ENCODE results near the gene BATF. TPM values are rescaled to one million over a fixed set of nuclear protein-coding genes. Genes with fewer than 3 reads are reported as not detected.

The BATF gene
- total and polyA plus RNA-seq, 2 of the 8 experiments (the other 6 are each of a cell fraction or from before 2014, with no cell fraction given), result not detected

GRCh38 chr14:75515629-75515996, 6.7 kb upstream of the BATF start:
- ChIA-PET POLR2A (ENCODE audit: partially characterized antibody) (no interaction called here), CTCF (ENCODE audit: partially characterized antibody) (interaction anchor here (0.7 to 5.5 kb wide), 12 partner anchors 8 to 132 kb away, joined by 3 to 27 read pairs (median 4); no protein-coding TSS in a partner anchor)
- Histone ChIP-seq H3K4me3 (ENCODE audit: extremely low read depth in 1 of 4, insufficient read depth in 2 of 4, low read depth in 3 of 4, low read length in 4 of 4) (no peak overlapping the region), H4K8ac (ENCODE audit: extremely low read depth, insufficient read depth, low read length) (no peak overlapping the region), H2BK5ac (ENCODE audit: low read depth, low read length) (no peak overlapping the region), H3K9ac (replicated peaks in 1 of 4; ENCODE audit: extremely low read depth in 1 of 4, low read depth in 3 of 4, low read length in 3 of 4) (no peak overlapping the region), H3K56ac (replicated peaks; ENCODE audit: insufficient read length, low read depth, low read length) (no peak overlapping the region), H3K79me1 (ENCODE audit: low read depth, low read length) (no peaks in the 10 kb centered on the region), H3K18ac (ENCODE audit: extremely low read depth, low read length) (no peak overlapping the region), H2BK15ac (ENCODE audit: low read length) (no peak overlapping the region), H3K27ac (ENCODE audit: low read depth, low read length) (no peak overlapping the region), H3K79me2 (ENCODE audit: control insufficient read depth in 1 of 2, insufficient read depth in 2 of 2, low read length in 2 of 2) (no peaks in the 10 kb centered on the region), H3K9me3 (ENCODE audit: insufficient read depth in 2 of 2, low read depth in 1 of 2, low read length in 1 of 2) (no peaks in the 10 kb centered on the region), H3K36me3 (ENCODE audit: control insufficient read depth in 2 of 4, insufficient read depth in 4 of 4, low read length in 3 of 4) (no peaks in the 10 kb centered on the region), H4K20me1 (replicated peaks in 1 of 2; ENCODE audit: control insufficient read depth in 1 of 2, insufficient read depth in 2 of 2, low read length in 2 of 2) (no peaks in the 10 kb centered on the region), H3K23ac (ENCODE audit: insufficient read length) (no peak overlapping the region), H4K91ac (replicated peaks; ENCODE audit: insufficient read length, low read length) (no peak overlapping the region), H4K5ac (ENCODE audit: insufficient read length, low read depth, low read length) (no peak overlapping the region), H3K4ac (replicated peaks; ENCODE audit: insufficient read length, low read depth, low read length) (no peak overlapping the region), H3K27me3 (replicated peaks in 1 of 4; ENCODE audit: control insufficient read depth in 3 of 4, extremely low read depth in 1 of 4, insufficient read depth in 3 of 4, low read length in 3 of 4) (no peaks in the 10 kb centered on the region), H2AFZ (ENCODE audit: low read length) (no peak overlapping the region), H3K23me2 (ENCODE audit: low read depth, low read length) (no peaks in the 10 kb centered on the region), H2AK5ac (ENCODE audit: low read depth, low read length) (no peak overlapping the region), H2BK20ac (ENCODE audit: low read length) (no peak overlapping the region), H3K4me2 (ENCODE audit: insufficient read depth in 1 of 2, low read depth in 2 of 2, low read length in 2 of 2) (no peak overlapping the region), H3K14ac (ENCODE audit: insufficient read length) (no peak overlapping the region), H3K4me1 (replicated peaks in 1 of 4; ENCODE audit: control insufficient read depth in 3 of 4, insufficient read depth in 4 of 4, low read length in 3 of 4) (peaks cover 0 to 4% (median 1%) of the 10 kb centered on the region in 4 experiments; a peak in 1 of 7 replicates), H2BK12ac (ENCODE audit: low read depth, low read length) (no peak overlapping the region), H2BK120ac (replicated peaks; ENCODE audit: low read depth, low read length) (no peak overlapping the region)
- TF ChIP-seq ATF3 (IDR thresholded peaks at IDR 0.05; ENCODE audit: insufficient read depth, low read depth, low read length) (no peak), CTBP2 (IDR thresholded peaks at IDR 0.05; ENCODE audit: borderline replicate concordance, insufficient read depth, insufficient read length, low read length) (no peak), SRF (IDR thresholded peaks at IDR 0.05; ENCODE audit: low read depth, low read length) (no peak), TAF7 (optimal IDR thresholded peaks at IDR 0.05; ENCODE audit: borderline replicate concordance, low read depth, low read length) (no peak)
- WGBS, 2 experiments (ENCODE audit: extremely low coverage in 1 of 2, insufficient coverage in 1 of 2, insufficient read length in 1 of 2, insufficient replicate concordance in 2 of 2, low coverage in 1 of 2, low lambda C conversion rate in 2 of 2, missing lambda C conversion rate in 1 of 2), result 76% methylated on average over 7 of the region's 7 CpGs; no CpG with 5 or more reads in 1 of the 2 experiments
- DNase-seq (ENCODE audit: low read depth in 1 of 2, low spot score in 2 of 2) (no peak), FAIRE-seq (no peak)

Measured in H1 (cell line).